Tibial nerve (tissue), 4 donors: Measurements from ENCODE around the gene GPC5. TPM values are rescaled to one million over a fixed set of nuclear protein-coding genes. Genes with fewer than 3 reads are reported as not detected.

Experiments
- DNase-seq, 2 donors: peaks; one replicate each; pipeline ENCODE4 v3.0.0-alpha.2; 2019; ENCODE audit warnings: low spot score in 2 of 2
- H3K27ac ChIP-seq, 4 donors: fragments of 200-600 bp; sonication (generic) in 3 of 4; one replicate each; pipeline ENCODE4 v1.5.1; 2017 to 2019; ENCODE audit warnings: mild to moderate bottlenecking in 1 of 4
- H3K27me3 ChIP-seq, 2 donors: fragments of 200-600 bp; sonication (generic) in 1 of 2; one replicate each; pipeline versions ENCODE4 v1.5.1 to v1.6.0; 2017 to 2019
- H3K36me3 ChIP-seq, 3 donors: fragments of 200-600 bp; sonication (generic); one replicate each; pipeline ENCODE4 v1.5.1; 2018 to 2019
- H3K4me1 ChIP-seq, 4 donors: fragments of 200-600 bp; sonication (generic) in 3 of 4; one replicate each; pipeline ENCODE4 v1.5.1; 2017 to 2019
- H3K4me3 ChIP-seq, 4 donors: fragments of 200-600 bp; sonication (generic) in 3 of 4; one replicate each; pipeline ENCODE4 v1.5.1; 2017 to 2019; ENCODE audit warnings: mild to moderate bottlenecking in 1 of 4, moderate library complexity in 1 of 4
- H3K9me3 ChIP-seq, 4 donors: fragments of 200-600 bp; sonication (generic) in 3 of 4; one replicate each; pipeline ENCODE4 v1.5.1; 2017 to 2019
- EP300 ChIP-seq, 2 donors: sonication (generic); formaldehyde crosslinking; IDR thresholded peaks; one replicate each; pipeline ENCODE4 v1.6.1; 2017; ENCODE audit warnings: antibody characterized with exemption in 2 of 2, mild to moderate bottlenecking in 1 of 2
- POLR2A ChIP-seq, 2 donors: fragments of 450-650 bp; IDR thresholded peaks; one replicate each; pipeline ENCODE4 v1.6.1; 2017; ENCODE audit warnings: antibody characterized with exemption in 2 of 2, mild to moderate bottlenecking in 2 of 2, moderate library complexity in 2 of 2
- WGBS, 2 donors: methylation state at CpG; one replicate each; pipeline ENCODE4 v1.1.5; 2018; 5-methylcytosine and 5-hydroxymethylcytosine counted together
- total RNA-seq, 4 donors: library from RNA; depleted of rRNA; stranded (reverse); fragments of >200 nt; gene quantifications; one replicate each; pipeline ENCODE4 v1.1.0, GENCODE V29; 2016
- TF ChIP-seq, protein P1 (sequence below), 5 experiments: fragments of 200-600 bp in 3 of 5; fragments of 450-650 bp in 2 of 5; sonication (generic) in 3 of 5; IDR thresholded peaks; one replicate each; pipeline ENCODE4 v1.5.1; 2016 to 2019; ENCODE audit warnings: antibody characterized with exemption in 5 of 5, mild to moderate bottlenecking in 3 of 5, moderate library complexity in 2 of 5

The GPC5 gene
- total RNA-seq, 4 donors from 2014 or later: 3.7 to 5.7 (median 4.2) TPM; not detected in 1

DNA sequence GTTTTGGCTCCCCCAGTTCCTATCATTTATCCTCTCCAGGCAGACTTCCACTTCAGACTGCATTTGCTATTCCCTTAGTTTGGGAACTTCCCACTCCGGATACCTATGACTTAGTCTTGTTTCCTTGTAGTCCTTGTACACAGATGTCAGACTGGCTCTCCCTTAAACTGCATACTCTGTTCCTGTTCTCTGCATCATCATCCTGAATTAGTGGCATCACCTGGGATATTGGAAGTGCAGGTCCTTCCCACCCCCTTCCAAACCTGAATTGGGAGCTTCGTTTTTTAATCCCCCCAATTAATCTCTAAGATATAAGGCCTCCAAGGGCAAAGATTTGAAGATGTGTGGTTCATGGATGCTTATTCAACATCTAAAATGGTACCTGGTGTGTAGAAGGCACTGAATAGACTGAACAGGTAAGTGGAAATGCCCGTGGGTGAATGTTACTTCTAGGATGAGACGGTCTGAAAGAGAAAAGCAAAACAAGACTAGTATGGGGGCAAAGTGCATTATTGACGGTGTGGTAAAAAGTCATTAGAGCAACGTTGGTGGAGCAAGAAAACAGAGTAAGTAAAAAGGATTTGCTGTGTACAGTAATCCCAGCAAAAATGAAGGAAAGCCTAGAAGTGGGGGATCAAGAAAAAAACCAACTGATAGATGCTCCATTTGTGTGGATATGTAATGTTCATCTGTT, 41.4 kb upstream of the GPC5 start:
- Histone ChIP-seq H3K4me3 (no peak overlapping the region), H3K27me3 (no peaks in the 10 kb centered on the region), H3K4me1 (peaks cover 0 to 39% (median 2%) of the 10 kb centered on the region in 4 donors), H3K27ac (no peak overlapping the region), H3K9me3 (no peaks in the 10 kb centered on the region), H3K36me3 (peaks cover 0 to 41% (median 0%) of the 10 kb centered on the region in 3 donors)
- WGBS, 2 donors: 77 to 78% methylated on average over 6 of the region's 6 CpGs
- no peak for DNase-seq
- TF ChIP-seq EP300 (IDR thresholded peaks at IDR 0.05) (no peak), POLR2A (IDR thresholded peaks at IDR 0.05) (no peak)
- TF ChIP-seq, protein P1, sequence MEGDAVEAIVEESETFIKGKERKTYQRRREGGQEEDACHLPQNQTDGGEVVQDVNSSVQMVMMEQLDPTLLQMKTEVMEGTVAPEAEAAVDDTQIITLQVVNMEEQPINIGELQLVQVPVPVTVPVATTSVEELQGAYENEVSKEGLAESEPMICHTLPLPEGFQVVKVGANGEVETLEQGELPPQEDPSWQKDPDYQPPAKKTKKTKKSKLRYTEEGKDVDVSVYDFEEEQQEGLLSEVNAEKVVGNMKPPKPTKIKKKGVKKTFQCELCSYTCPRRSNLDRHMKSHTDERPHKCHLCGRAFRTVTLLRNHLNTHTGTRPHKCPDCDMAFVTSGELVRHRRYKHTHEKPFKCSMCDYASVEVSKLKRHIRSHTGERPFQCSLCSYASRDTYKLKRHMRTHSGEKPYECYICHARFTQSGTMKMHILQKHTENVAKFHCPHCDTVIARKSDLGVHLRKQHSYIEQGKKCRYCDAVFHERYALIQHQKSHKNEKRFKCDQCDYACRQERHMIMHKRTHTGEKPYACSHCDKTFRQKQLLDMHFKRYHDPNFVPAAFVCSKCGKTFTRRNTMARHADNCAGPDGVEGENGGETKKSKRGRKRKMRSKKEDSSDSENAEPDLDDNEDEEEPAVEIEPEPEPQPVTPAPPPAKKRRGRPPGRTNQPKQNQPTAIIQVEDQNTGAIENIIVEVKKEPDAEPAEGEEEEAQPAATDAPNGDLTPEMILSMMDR (IDR thresholded peaks at IDR 0.05): no peak

DNA sequence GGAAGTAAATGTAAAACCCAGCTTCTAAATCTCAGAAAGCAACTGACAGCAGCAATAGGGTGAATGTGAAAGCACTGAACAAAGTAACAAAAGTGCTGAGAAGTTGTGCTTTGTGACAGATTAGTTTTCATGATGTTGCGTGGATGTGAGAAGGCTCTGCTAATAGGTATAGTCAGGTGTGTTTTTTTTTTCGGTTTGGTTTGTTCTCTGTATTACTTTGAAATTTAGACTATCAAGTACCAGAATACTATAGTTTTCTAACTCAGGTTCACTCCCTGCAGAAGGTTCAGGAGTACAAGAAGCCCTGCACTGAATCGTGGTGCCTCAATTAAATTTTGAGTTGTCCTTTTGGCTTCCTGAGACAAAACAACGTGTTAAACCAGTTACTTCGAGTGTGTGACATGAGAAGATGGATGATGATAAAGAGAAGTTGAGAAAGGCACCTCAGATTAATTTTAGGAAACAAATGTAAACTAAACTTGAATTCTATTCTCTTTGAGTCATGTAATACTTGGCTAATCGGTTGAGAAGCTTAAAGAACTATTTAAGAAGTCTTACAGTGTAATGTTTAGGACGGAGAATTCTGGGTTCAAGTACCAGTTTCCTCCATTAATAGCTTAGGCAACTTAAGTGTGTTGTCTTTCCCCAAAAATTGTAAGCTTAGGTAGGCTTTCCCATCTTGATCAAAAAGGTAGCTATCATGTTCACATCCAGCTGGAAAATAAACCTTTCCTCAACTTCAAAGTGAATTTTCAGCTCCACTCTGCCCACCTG, 40.6 kb upstream of the GPC5 start:
- no peaks in the 10 kb centered on the region for H3K9me3 ChIP-seq
- H3K4me3 ChIP-seq: no peak overlapping the region
- no peak for DNase-seq
- no peaks in the 10 kb centered on the region for H3K27me3 ChIP-seq
- peaks cover 0 to 33% (median 2%) of the 10 kb centered on the region in 4 donors for H3K4me1 ChIP-seq
- TF ChIP-seq, protein P1 (IDR thresholded peaks at IDR 0.05): no peak
- peaks cover 0 to 36% (median 0%) of the 10 kb centered on the region in 3 donors for H3K36me3 ChIP-seq
- WGBS, 2 donors: 73 to 79% methylated on average over 7 of the region's 7 CpGs
- no peak overlapping the region for H3K27ac ChIP-seq

DNA sequence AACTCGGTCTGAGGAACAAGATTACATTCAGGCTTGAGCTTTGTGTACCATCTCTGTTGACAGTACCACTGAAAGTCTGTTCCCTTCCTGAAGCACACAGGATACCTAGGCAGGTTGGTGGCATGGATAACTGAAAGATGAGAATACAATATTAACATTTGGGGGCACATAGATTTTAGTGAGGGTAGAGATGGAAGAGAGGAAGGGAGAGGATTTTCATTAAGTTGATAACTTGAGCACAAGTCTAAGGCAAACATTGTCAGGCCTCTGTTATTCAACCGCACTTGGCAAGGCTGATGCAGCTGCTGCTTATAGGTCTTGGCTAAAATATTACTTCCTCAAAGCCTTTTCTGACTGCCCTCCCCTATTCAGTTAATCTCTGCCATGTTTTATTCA, 40.0 kb upstream of the GPC5 start:
- Histone ChIP-seq H3K4me3 (no peak overlapping the region), H3K27me3 (no peaks in the 10 kb centered on the region), H3K4me1 (peaks cover 0 to 29% (median 2%) of the 10 kb centered on the region in 4 donors), H3K9me3 (no peaks in the 10 kb centered on the region), H3K36me3 (peaks cover 0 to 36% (median 0%) of the 10 kb centered on the region in 3 donors), H3K27ac (no peak overlapping the region)
- no peak for DNase-seq
- WGBS, 2 donors: 58 to 63% methylated on average over 2 of the region's 2 CpGs
- TF ChIP-seq POLR2A (IDR thresholded peaks at IDR 0.05): no peak
- TF ChIP-seq EP300 (IDR thresholded peaks at IDR 0.05): no peak
- TF ChIP-seq, protein P1 (IDR thresholded peaks at IDR 0.05): no peak

DNA sequence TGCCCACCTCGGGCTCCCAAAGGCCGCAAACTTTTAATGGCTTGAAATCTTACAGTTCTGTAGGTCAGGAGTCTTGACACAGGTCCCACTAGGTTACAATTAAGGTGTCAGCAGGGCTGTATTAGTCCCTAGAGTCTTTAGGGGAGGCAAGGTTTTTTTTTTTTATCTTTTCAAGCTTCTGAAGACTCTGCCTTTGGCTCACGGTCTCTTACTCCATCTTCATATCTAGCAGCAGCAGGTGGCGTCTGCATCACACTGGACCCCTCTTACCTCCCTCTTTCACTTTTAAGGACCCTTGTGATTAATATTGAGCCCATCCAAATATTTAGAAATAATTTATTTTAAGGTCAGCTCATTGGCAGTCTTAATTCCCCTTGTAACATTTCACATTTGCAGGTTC, 39.3 kb upstream of the GPC5 start:
- no peak for DNase-seq
- Histone ChIP-seq H3K27ac (no peak overlapping the region), H3K27me3 (no peaks in the 10 kb centered on the region), H3K4me3 (no peak overlapping the region), H3K4me1 (peaks cover 0 to 21% (median 0%) of the 10 kb centered on the region in 4 donors), H3K9me3 (no peaks in the 10 kb centered on the region), H3K36me3 (peaks cover 0 to 32% (median 0%) of the 10 kb centered on the region in 3 donors)
- no peak for TF ChIP-seq EP300 (IDR thresholded peaks at IDR 0.05)
- TF ChIP-seq, protein P1 (IDR thresholded peaks at IDR 0.05): no peak
- no peak for TF ChIP-seq POLR2A (IDR thresholded peaks at IDR 0.05)
- 75 to 77% methylated on average over 4 of the region's 4 CpGs for WGBS, 2 donors

DNA sequence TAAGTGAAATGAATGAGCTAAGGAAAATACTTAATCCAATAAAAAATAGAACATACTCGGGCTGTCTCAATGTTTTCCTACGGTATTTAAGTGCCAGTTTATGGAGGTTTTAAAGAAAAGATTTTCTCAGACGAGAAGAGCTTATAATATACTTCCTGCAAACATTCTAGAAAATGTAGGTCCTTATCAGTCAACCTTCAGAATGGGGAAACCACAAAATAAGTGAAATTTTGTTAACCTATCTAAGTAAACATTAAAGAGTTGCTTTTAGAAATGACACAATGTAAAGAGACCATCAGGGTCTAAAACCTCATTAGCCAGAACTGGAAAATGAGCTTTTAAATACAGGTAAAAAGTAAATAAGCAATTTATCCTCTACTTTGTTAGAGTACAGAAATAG, 38.8 kb upstream of the GPC5 start:
- TF ChIP-seq EP300 (IDR thresholded peaks at IDR 0.05) (no peak), POLR2A (IDR thresholded peaks at IDR 0.05) (no peak)
- TF ChIP-seq, protein P1 (IDR thresholded peaks at IDR 0.05): no peak
- DNase-seq: no peak
- no peaks in the 10 kb centered on the region for H3K27me3 ChIP-seq
- H3K9me3 ChIP-seq: no peaks in the 10 kb centered on the region
- 48 to 50% methylated on average over 3 of the region's 3 CpGs for WGBS, 2 donors
- H3K27ac ChIP-seq: no peak overlapping the region
- peaks cover 0 to 27% (median 0%) of the 10 kb centered on the region in 3 donors for H3K36me3 ChIP-seq
- H3K4me3 ChIP-seq: no peak overlapping the region
- H3K4me1 ChIP-seq: peaks cover 0 to 20% (median 0%) of the 10 kb centered on the region in 4 donors
